T-helper 9 cell (primary cell): Measurements from ENCODE around the gene IGSF9B.

Experiments used
- DNase-seq: peaks from one replicate; pipeline ENCODE4 v3.0.0-alpha.2; 2020

The IGSF9B gene

GRCh38 chr11:133917921-133918607 is 38.7 kb downstream of the IGSF9B start:
- DNase-seq: no peak

- DNase-seq: no peak
Measured at GRCh38 chr11:133916784-133917440, 39.9 kb downstream of the IGSF9B start.

GRCh38 chr11:133913761-133914160 is 43.0 kb downstream of the IGSF9B start:
- no peak for DNase-seq

- DNase-seq: no peak
Measured at GRCh38 chr11:133911171-133911570, 45.6 kb downstream of the IGSF9B start.

- DNase-seq: no peak
Measured at GRCh38 chr11:133910101-133910500, 46.7 kb downstream of the IGSF9B start.

- no peak for DNase-seq
Measured at GRCh38 chr11:133908827-133909226, 47.9 kb downstream of the IGSF9B start.

- no peak for DNase-seq
Measured at GRCh38 chr11:133907841-133908241, 48.9 kb downstream of the IGSF9B start.

- DNase-seq: no peak
Measured at GRCh38 chr11:133907216-133907615, 49.6 kb downstream of the IGSF9B start.

GRCh38 chr11:133906746-133907145 is 50.0 kb downstream of the IGSF9B start:
- DNase-seq: no peak

GRCh38 chr11:133906241-133906640 is 50.5 kb downstream of the IGSF9B start:
- DNase-seq: no peak

- no peak for DNase-seq
Measured at GRCh38 chr11:133905677-133906156, 51.1 kb downstream of the IGSF9B start.

GRCh38 chr11:133904818-133905515 is 51.8 kb downstream of the IGSF9B start:
- no peak for DNase-seq

GRCh38 chr11:133903875-133904817 is 52.6 kb downstream of the IGSF9B start:
- no peak for DNase-seq

- no peak for DNase-seq
Measured at GRCh38 chr11:133903056-133903455, 53.7 kb downstream of the IGSF9B start.

GRCh38 chr11:133902506-133902905 is 54.3 kb downstream of the IGSF9B start:
- no peak for DNase-seq

- DNase-seq: no peak
Measured at GRCh38 chr11:133901999-133902398, 54.8 kb downstream of the IGSF9B start.

GRCh38 chr11:133901316-133901715 is 55.5 kb downstream of the IGSF9B start:
- DNase-seq: no peak

- DNase-seq: no peak
Measured at GRCh38 chr11:133900176-133901105, 56.3 kb downstream of the IGSF9B start.

GRCh38 chr11:133898770-133899115 is 58.0 kb downstream of the IGSF9B start:
- DNase-seq: no peak

- no peak for DNase-seq
Measured at GRCh38 chr11:133898031-133898769, 58.6 kb downstream of the IGSF9B start.

- DNase-seq: no peak
Measured at GRCh38 chr11:133897331-133897650, 59.5 kb downstream of the IGSF9B start.
